Measurements from ENCODE around the gene SLX4IP.

The SLX4IP gene

GRCh38 chr20:10618611-10619245, 183.6 kb downstream of the SLX4IP start:
- Histone ChIP-seq H3K4me1 (ENCODE audit: low read length) (no peaks in the 10 kb centered on the region), H2AFZ (ENCODE audit: low read depth, low read length) (no peak overlapping the region), H3K9ac (ENCODE audit: low read length) (no peak overlapping the region), H4K20me1 (ENCODE audit: insufficient read depth, low read length) (no peaks in the 10 kb centered on the region), H3K4me2 (ENCODE audit: low read length) (no peak overlapping the region), H3K36me3 (replicated peaks; ENCODE audit: low read depth, low read length) (no peaks in the 10 kb centered on the region), H3K27ac (ENCODE audit: low read length) (no peak overlapping the region), H3K9me3 (ENCODE audit: insufficient read depth, low read length) (no peaks in the 10 kb centered on the region), H3K79me2 (ENCODE audit: low read length) (no peaks in the 10 kb centered on the region), H3K27me3 (ENCODE audit: low read depth, low read length) (no peaks in the 10 kb centered on the region), H3K4me3 (ENCODE audit: low read length) (no peak overlapping the region)
- no peak for TF ChIP-seq CTCF (IDR thresholded peaks at IDR 0.05; ENCODE audit: low read depth, low read length)
- TF ChIP-seq EZH2phosphoT487 (IDR thresholded peaks at IDR 0.05; ENCODE audit: low read depth) = no peak

GRCh38 chr20:10619427-10619826, 184.3 kb downstream of the SLX4IP start:
- H3K36me3 ChIP-seq (replicated peaks; ENCODE audit: low read depth, low read length) = no peaks in the 10 kb centered on the region
- H3K27me3 ChIP-seq (ENCODE audit: low read depth, low read length) = no peaks in the 10 kb centered on the region
- no peak for TF ChIP-seq CTCF (IDR thresholded peaks at IDR 0.05; ENCODE audit: low read depth, low read length)
- TF ChIP-seq EZH2phosphoT487 (IDR thresholded peaks at IDR 0.05; ENCODE audit: low read depth) = no peak
- no peak overlapping the region for H3K4me2 ChIP-seq (ENCODE audit: low read length)
- no peak overlapping the region for H3K4me3 ChIP-seq (ENCODE audit: low read length)
- no peaks in the 10 kb centered on the region for H3K4me1 ChIP-seq (ENCODE audit: low read length)
- H3K9me3 ChIP-seq (ENCODE audit: insufficient read depth, low read length) = no peaks in the 10 kb centered on the region
- H4K20me1 ChIP-seq (ENCODE audit: insufficient read depth, low read length) = no peaks in the 10 kb centered on the region
- H3K79me2 ChIP-seq (ENCODE audit: low read length) = no peaks in the 10 kb centered on the region
- H3K27ac ChIP-seq (ENCODE audit: low read length) = no peak overlapping the region
- H3K9ac ChIP-seq (ENCODE audit: low read length) = no peak overlapping the region
- no peak overlapping the region for H2AFZ ChIP-seq (ENCODE audit: low read depth, low read length)

GRCh38 chr20:10621149-10621548, 186.0 kb downstream of the SLX4IP start:
- Histone ChIP-seq H3K9me3 (ENCODE audit: insufficient read depth, low read length) (no peaks in the 10 kb centered on the region), H2AFZ (ENCODE audit: low read depth, low read length) (no peak overlapping the region), H4K20me1 (ENCODE audit: insufficient read depth, low read length) (no peaks in the 10 kb centered on the region), H3K4me1 (ENCODE audit: low read length) (no peaks in the 10 kb centered on the region), H3K27me3 (ENCODE audit: low read depth, low read length) (no peaks in the 10 kb centered on the region), H3K9ac (ENCODE audit: low read length) (no peak overlapping the region), H3K36me3 (replicated peaks; ENCODE audit: low read depth, low read length) (no peaks in the 10 kb centered on the region), H3K27ac (ENCODE audit: low read length) (no peak overlapping the region), H3K4me3 (ENCODE audit: low read length) (no peak overlapping the region), H3K4me2 (ENCODE audit: low read length) (no peak overlapping the region), H3K79me2 (ENCODE audit: low read length) (no peaks in the 10 kb centered on the region)
- TF ChIP-seq EZH2phosphoT487 (IDR thresholded peaks at IDR 0.05; ENCODE audit: low read depth) = no peak
- no peak for TF ChIP-seq CTCF (IDR thresholded peaks at IDR 0.05; ENCODE audit: low read depth, low read length)

- H3K4me3 ChIP-seq (ENCODE audit: low read length) = no peak overlapping the region
- no peak overlapping the region for H3K9ac ChIP-seq (ENCODE audit: low read length)
- no peaks in the 10 kb centered on the region for H3K79me2 ChIP-seq (ENCODE audit: low read length)
- no peaks in the 10 kb centered on the region for H3K36me3 ChIP-seq (replicated peaks; ENCODE audit: low read depth, low read length)
- no peaks in the 10 kb centered on the region for H4K20me1 ChIP-seq (ENCODE audit: insufficient read depth, low read length)
- H3K4me2 ChIP-seq (ENCODE audit: low read length) = no peak overlapping the region
- H3K27ac ChIP-seq (ENCODE audit: low read length) = no peak overlapping the region
- no peak overlapping the region for H2AFZ ChIP-seq (ENCODE audit: low read depth, low read length)
- no peaks in the 10 kb centered on the region for H3K9me3 ChIP-seq (ENCODE audit: insufficient read depth, low read length)
- no peak for TF ChIP-seq EZH2phosphoT487 (IDR thresholded peaks at IDR 0.05; ENCODE audit: low read depth)
- H3K27me3 ChIP-seq (ENCODE audit: low read depth, low read length) = no peaks in the 10 kb centered on the region
- no peaks in the 10 kb centered on the region for H3K4me1 ChIP-seq (ENCODE audit: low read length)
Measured at GRCh38 chr20:10622657-10623418, 187.7 kb downstream of the SLX4IP start.
